Endodermal cell (in vitro differentiated cells): ENCODE data around the gene SBK2. TPM values are rescaled to one million over a fixed set of nuclear protein-coding genes. Genes with fewer than 3 reads are reported as not detected.

Experiments
- DNase-seq: peaks from one replicate; pipeline ENCODE4 v3.0.0-alpha.2; 2017
- H3K27ac ChIP-seq: 2 replicates; pipeline ENCODE4 v1.5.1; 2013; ENCODE audit warnings: mild to moderate bottlenecking, low read depth, low read length, moderate library complexity
- H3K27me3 ChIP-seq: 2 replicates; pipeline ENCODE4 v1.6.1; 2013; ENCODE audit warnings: mild to moderate bottlenecking, low read length, moderate library complexity; ENCODE audit not compliant: insufficient read depth, control insufficient read depth, poor library complexity, severe bottlenecking
- H3K36me3 ChIP-seq: 2 replicates; pipeline ENCODE4 v1.7.0; 2013; ENCODE audit warnings: mild to moderate bottlenecking, low read length, moderate library complexity; ENCODE audit not compliant: control insufficient read depth, insufficient read depth
- H3K4me1 ChIP-seq: one replicate; pipeline ENCODE4 v1.7.0; 2013; ENCODE audit warnings: low read length; ENCODE audit not compliant: control insufficient read depth, insufficient read depth
- H3K4me3 ChIP-seq: 2 replicates; pipeline ENCODE4 v1.5.1; 2013; ENCODE audit warnings: mild to moderate bottlenecking, low read length, moderate library complexity
- H3K9ac ChIP-seq: 2 replicates; pipeline ENCODE4 v1.6.1; 2013; ENCODE audit warnings: mild to moderate bottlenecking, low read length, moderate library complexity; ENCODE audit not compliant: poor library complexity, severe bottlenecking; ENCODE audit errors: extremely low read depth
- H3K9me3 ChIP-seq: 2 replicates; pipeline ENCODE4 v1.6.1; 2013; ENCODE audit warnings: mild to moderate bottlenecking, low read length, moderate library complexity; ENCODE audit not compliant: control insufficient read depth
- H3K27ac Mint-ChIP-seq: 2 replicates; pipeline ENCODE4 v1.8.0; 2020; ENCODE audit warnings: mixed read lengths
- H3K27me3 Mint-ChIP-seq: 2 replicates; pipeline ENCODE4 v1.8.0; 2021; ENCODE audit warnings: mild to moderate bottlenecking, mixed read lengths; ENCODE audit not compliant: insufficient read depth
- H3K36me3 Mint-ChIP-seq: 2 replicates; pipeline ENCODE4 v1.8.0; 2020; ENCODE audit warnings: low read depth, mixed read lengths
- H3K4me1 Mint-ChIP-seq: 2 replicates; pipeline ENCODE4 v1.8.0; 2020; ENCODE audit warnings: mixed read lengths
- H3K4me3 Mint-ChIP-seq: 2 replicates; pipeline ENCODE4 v1.8.0; 2020; ENCODE audit warnings: mild to moderate bottlenecking, moderate library complexity, mixed read lengths
- H3K9me3 Mint-ChIP-seq: 2 replicates; pipeline ENCODE4 v1.8.0; 2020; ENCODE audit warnings: mild to moderate bottlenecking, mixed read lengths
- WGBS, 2 experiments: methylation state at CpG; one replicate each; pipeline versions ENCODE4 v1.1.5 to v1.1.7; 2013; ENCODE audit warnings: missing lambda C conversion rate in 2 of 2, mixed read lengths in 1 of 2; ENCODE audit not compliant: insufficient coverage in 1 of 2, insufficient read length in 1 of 2; 5-methylcytosine and 5-hydroxymethylcytosine counted together
- total RNA-seq, 2 donors: library from RNA; stranded (reverse); fragmentation: NEBNext Ultra II Directional in 1 of 2; extraction: Animal tissue kit (Norgen Biotek cat#: 25700) in 1 of 2; gene quantifications; 2 replicates in 1 of 2; 3 replicates in 1 of 2; pipeline ENCODE4 v1.2.1, GENCODE V29; 2021
- TF ChIP-seq, protein P1 (sequence below): fragments of 200-600 bp; sonication (generic); conservative IDR thresholded peaks from 2 replicates; pipeline ENCODE4 v1.5.0; 2021; ENCODE audit warnings: antibody characterized with exemption, mild to moderate bottlenecking

The SBK2 gene
- total RNA-seq, 2 donors from 2014 or later: 3.3 to 6.6 TPM

DNA sequence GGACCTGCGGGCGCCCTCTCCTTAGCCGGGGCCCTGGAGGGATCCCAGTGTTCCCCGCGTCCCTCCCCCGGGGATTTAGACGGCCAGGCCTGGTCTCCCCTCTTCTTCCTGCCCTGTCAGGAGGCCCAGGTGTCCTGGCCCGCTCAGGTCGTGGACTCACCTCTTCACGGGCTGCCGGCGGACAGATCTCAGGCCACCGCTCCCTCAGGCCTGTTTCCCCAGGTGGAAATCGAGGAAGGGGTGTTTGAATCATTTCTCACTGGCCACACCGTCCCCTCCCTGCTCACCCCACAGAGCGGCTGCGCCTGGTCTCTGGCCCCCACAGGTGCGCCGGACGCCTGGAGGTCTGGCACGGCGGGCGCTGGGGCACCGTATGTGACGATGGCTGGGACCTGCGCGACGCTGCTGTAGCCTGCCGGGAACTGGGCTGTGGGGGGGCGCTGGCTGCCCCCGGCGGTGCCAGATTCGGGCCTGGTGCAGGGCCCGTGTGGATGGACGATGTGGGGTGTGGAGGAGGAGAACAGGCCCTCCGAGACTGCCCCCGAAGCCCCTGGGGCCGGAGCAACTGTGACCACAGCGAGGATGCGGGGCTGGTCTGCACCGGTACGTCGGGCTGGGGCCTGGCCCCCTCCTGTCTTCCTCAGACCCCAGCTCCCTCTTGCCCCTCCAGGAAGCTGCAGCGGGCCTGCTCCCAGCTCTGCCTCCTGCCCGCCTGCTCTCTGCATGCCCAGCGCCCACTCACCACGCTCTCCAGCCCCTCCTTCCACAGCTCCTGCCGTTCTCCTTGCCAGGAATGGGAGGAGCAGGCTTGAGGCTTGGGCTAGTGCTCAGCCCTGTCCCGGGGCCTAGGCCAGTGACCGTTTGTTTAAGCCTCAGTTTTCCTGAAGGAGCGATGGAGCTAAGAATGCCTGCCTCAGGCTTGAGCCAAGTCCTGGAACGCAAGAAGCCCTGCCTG lies 46.2 kb downstream of the SBK2 start:
- H3K4me3 Mint-ChIP-seq: no peak overlapping the region
- DNase-seq: no peak
- TF ChIP-seq, protein P1, sequence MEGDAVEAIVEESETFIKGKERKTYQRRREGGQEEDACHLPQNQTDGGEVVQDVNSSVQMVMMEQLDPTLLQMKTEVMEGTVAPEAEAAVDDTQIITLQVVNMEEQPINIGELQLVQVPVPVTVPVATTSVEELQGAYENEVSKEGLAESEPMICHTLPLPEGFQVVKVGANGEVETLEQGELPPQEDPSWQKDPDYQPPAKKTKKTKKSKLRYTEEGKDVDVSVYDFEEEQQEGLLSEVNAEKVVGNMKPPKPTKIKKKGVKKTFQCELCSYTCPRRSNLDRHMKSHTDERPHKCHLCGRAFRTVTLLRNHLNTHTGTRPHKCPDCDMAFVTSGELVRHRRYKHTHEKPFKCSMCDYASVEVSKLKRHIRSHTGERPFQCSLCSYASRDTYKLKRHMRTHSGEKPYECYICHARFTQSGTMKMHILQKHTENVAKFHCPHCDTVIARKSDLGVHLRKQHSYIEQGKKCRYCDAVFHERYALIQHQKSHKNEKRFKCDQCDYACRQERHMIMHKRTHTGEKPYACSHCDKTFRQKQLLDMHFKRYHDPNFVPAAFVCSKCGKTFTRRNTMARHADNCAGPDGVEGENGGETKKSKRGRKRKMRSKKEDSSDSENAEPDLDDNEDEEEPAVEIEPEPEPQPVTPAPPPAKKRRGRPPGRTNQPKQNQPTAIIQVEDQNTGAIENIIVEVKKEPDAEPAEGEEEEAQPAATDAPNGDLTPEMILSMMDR: no peak
- H3K36me3 ChIP-seq: no peaks in the 10 kb centered on the region
- no peaks in the 10 kb centered on the region for H3K9me3 Mint-ChIP-seq
- no peak overlapping the region for H3K27ac ChIP-seq
- no peaks in the 10 kb centered on the region for H3K36me3 Mint-ChIP-seq
- no peak overlapping the region for H3K27ac Mint-ChIP-seq
- peaks cover 15% of the 10 kb centered on the region for H3K4me1 Mint-ChIP-seq
- H3K27me3 ChIP-seq: no peaks in the 10 kb centered on the region
- 88 to 89% methylated on average over 22 to 52 of the region's 52 CpGs for WGBS, 2 experiments
- H3K4me3 ChIP-seq: no peak overlapping the region
- H3K27me3 Mint-ChIP-seq: peaks cover 7% of the 10 kb centered on the region
- no peak overlapping the region for H3K9ac ChIP-seq
- peaks cover 17% of the 10 kb centered on the region for H3K4me1 ChIP-seq
- H3K9me3 ChIP-seq: no peaks in the 10 kb centered on the region

DNA sequence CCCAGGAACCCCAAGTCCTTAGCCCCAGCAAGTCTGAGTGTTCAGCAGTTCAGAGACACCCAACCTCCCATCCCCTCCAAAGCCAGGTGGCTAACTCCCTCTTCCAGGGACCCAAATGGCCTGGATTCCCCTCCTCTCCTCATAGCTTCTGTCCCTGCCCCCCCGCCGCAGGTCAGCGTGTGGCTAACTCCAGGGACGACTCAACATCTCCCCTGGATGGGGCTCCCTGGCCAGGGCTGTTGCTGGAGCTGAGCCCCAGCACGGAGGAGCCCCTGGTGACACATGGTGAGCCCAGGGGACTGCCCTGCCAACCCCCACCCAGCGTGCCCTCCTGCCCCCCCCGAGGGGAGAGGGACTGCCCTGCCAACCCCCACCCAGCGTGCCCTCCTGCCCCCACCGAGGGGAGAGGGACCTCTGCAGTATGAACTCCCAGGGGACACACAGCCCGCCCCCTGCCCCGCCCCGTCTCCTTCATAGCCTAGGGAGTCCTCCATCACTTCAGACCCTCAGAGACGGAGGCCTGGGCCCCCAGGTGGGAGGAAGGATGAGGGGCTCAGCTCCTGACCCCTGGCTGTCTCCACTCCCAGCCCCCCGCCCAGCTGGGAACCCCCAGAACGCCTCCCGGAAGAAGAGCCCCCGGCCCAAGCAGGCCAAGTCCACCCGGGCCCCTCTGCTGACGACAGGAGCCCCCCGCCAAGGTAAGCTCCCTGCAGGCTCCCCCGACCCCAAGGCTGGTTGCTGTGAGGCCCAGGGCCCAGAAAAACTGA lies 47.0 kb downstream of the SBK2 start:
- peaks cover 7% of the 10 kb centered on the region for H3K27me3 Mint-ChIP-seq
- DNase-seq: no peak
- no peaks in the 10 kb centered on the region for H3K36me3 Mint-ChIP-seq
- Histone ChIP-seq H3K9me3 (no peaks in the 10 kb centered on the region), H3K9ac (no peak overlapping the region), H3K4me3 (no peak overlapping the region), H3K27ac (no peak overlapping the region), H3K36me3 (no peaks in the 10 kb centered on the region), H3K4me1 (peaks cover 17% of the 10 kb centered on the region), H3K27me3 (no peaks in the 10 kb centered on the region)
- no peaks in the 10 kb centered on the region for H3K9me3 Mint-ChIP-seq
- no peak overlapping the region for H3K27ac Mint-ChIP-seq
- TF ChIP-seq, protein P1: no peak
- no peak overlapping the region for H3K4me3 Mint-ChIP-seq
- 80 to 87% methylated on average over 6 to 17 of the region's 21 CpGs for WGBS, 2 experiments
- H3K4me1 Mint-ChIP-seq: peaks cover 15% of the 10 kb centered on the region

DNA sequence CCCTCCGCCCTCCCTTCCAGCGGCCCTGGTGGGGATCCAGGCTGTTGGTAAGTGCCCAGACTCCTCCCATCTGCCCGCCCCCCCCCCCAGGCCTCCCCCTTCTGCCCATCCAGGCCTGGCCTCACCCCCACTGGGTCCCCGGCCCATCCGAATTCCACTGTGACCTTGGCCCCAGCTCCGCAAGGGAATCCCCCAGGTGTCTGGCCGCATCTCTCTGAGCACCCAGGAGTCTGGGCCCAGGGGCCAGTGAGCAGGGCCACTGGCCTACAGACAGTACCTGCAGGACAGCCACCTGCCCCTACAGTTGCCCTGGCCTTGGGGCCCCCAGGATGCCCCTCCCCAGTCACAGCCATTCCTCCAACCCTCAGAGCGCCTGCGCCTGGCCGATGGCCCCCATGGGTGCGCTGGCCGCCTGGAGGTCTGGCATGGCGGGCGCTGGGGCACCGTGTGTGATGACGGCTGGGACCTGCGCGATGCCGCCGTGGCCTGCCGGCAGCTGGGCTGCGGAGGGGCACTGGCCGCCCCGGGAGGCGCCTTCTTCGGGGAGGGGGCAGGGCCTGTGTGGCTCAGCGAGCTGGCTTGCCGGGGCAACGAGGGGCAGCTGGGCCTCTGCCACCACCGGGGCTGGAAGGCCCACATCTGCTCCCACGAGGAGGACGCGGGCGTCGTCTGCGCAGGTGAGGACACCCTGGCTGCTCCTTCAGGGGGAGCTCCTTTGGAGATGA lies 47.8 kb downstream of the SBK2 start:
- Mint-ChIP-seq H3K4me3 (no peak overlapping the region), H3K27me3 (peaks cover 5% of the 10 kb centered on the region), H3K4me1 (peaks cover 15% of the 10 kb centered on the region), H3K27ac (no peak overlapping the region), H3K9me3 (no peaks in the 10 kb centered on the region), H3K36me3 (no peaks in the 10 kb centered on the region)
- peak; percentile 55 for DNase-seq
- 78 to 79% methylated on average over 11 to 35 of the region's 36 CpGs for WGBS, 2 experiments
- Histone ChIP-seq H3K9ac (no peak overlapping the region), H3K36me3 (no peaks in the 10 kb centered on the region), H3K27ac (no peak overlapping the region), H3K27me3 (no peaks in the 10 kb centered on the region), H3K4me3 (no peak overlapping the region), H3K9me3 (no peaks in the 10 kb centered on the region), H3K4me1 (peaks cover 17% of the 10 kb centered on the region)
- TF ChIP-seq, protein P1: no peak
